ENCODE data around the gene PNMT.

Gene PNMT

GRCh38 chr17:39688475-39688835, 20.2 kb downstream of the PNMT start:
- ChIA-PET CTCF (interaction anchor here (0.6 to 1.4 kb wide), 4 partner anchors 8 to 67 kb away, joined by 3 to 7 read pairs (median 4); no protein-coding TSS in a partner anchor), POLR2A (interaction anchor here (1.0 to 5.3 kb wide), 19 partner anchors 8 to 76 kb away, joined by 3 to 84 read pairs (median 6); partner anchors contain the start of genes ERBB2, MIEN1, PNMT and TCAP)
- no peak for DNase-seq (ENCODE audit: extremely low spot score)
- TF ChIP-seq L3MBTL2 (conservative IDR thresholded peaks at IDR 0.05) = 0 out of 2 replicates have a peak, but pooled peaks have one; percentile 0
- TF ChIP-seq, protein P1, sequence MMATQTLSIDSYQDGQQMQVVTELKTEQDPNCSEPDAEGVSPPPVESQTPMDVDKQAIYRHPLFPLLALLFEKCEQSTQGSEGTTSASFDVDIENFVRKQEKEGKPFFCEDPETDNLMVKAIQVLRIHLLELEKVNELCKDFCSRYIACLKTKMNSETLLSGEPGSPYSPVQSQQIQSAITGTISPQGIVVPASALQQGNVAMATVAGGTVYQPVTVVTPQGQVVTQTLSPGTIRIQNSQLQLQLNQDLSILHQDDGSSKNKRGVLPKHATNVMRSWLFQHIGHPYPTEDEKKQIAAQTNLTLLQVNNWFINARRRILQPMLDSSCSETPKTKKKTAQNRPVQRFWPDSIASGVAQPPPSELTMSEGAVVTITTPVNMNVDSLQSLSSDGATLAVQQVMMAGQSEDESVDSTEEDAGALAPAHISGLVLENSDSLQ (IDR thresholded peaks at IDR 0.05) = no peak

- no peak for TF ChIP-seq TARDBP (IDR thresholded peaks at IDR 0.05)
- TF ChIP-seq BHLHE40 (IDR thresholded peaks at IDR 0.05; ENCODE audit: borderline replicate concordance) = no peak
- no peak for TF ChIP-seq HDGF (IDR thresholded peaks at IDR 0.05; ENCODE audit: borderline replicate concordance)
- TF ChIP-seq ARNT (IDR thresholded peaks at IDR 0.05) = no peak
- TF ChIP-seq FOXK2 (IDR thresholded peaks at IDR 0.05) = no peak
- TF ChIP-seq ELF4 (IDR thresholded peaks at IDR 0.05) = no peak
- TF ChIP-seq SP1 (IDR thresholded peaks at IDR 0.05) = no peak
- TF ChIP-seq LEF1 (IDR thresholded peaks at IDR 0.05; ENCODE audit: borderline replicate concordance) = no peak
- no peak for TF ChIP-seq SUZ12 (IDR thresholded peaks at IDR 0.05)
- TF ChIP-seq ZNF384 (IDR thresholded peaks at IDR 0.05) = no peak
- no peak for TF ChIP-seq CTBP1 (IDR thresholded peaks at IDR 0.05; ENCODE audit: borderline replicate concordance)
- no peak for TF ChIP-seq NFRKB (IDR thresholded peaks at IDR 0.05)
- TF ChIP-seq, protein P1 (IDR thresholded peaks at IDR 0.05) = no peak
- TF ChIP-seq FOXM1 (IDR thresholded peaks at IDR 0.05; ENCODE audit: borderline replicate concordance) = no peak
- no peak for TF ChIP-seq L3MBTL2 (conservative IDR thresholded peaks at IDR 0.05)
- no peak for TF ChIP-seq FOXA1 (IDR thresholded peaks at IDR 0.05)
- DNase-seq (ENCODE audit: extremely low spot score) = no peak
- ChIA-PET CTCF (no interaction called here), POLR2A (interaction anchor here (2.1 to 5.3 kb wide), 3 partner anchors 11 to 41 kb away, joined by 12 to 84 read pairs (median 12); partner anchors contain the start of genes ERBB2 and MIEN1)
Observed at GRCh38 chr17:39688945-39689344, 20.7 kb downstream of the PNMT start.

DNA sequence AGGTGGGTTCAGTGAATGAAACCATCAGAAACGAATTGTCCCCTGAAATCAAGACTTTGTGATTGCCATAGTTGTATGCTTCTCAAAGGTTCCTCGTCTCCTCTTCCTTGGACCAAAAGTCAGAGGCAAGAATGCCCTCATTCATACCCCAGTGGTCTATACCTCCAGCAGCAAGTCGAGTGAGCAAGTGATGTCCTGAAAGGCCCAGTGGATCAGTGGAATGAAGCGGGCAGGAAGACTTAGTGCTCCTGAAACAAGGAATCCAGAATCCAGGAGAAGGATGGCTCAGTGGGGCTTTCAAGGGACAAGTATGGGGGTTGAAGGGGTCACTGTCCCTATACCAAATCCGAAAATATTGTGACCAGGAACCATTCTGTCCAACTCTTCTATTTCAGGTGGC, 26.3 kb downstream of the PNMT start:
- CTCF ChIA-PET = no interaction called here
- TF ChIP-seq ARNT (IDR thresholded peaks at IDR 0.05) = no peak
- TF ChIP-seq BHLHE40 (IDR thresholded peaks at IDR 0.05; ENCODE audit: borderline replicate concordance) = no peak
- no peak for TF ChIP-seq HDGF (IDR thresholded peaks at IDR 0.05; ENCODE audit: borderline replicate concordance)
- TF ChIP-seq, protein P1 (IDR thresholded peaks at IDR 0.05) = no peak
- no peak for TF ChIP-seq L3MBTL2 (conservative IDR thresholded peaks at IDR 0.05)
- no peak for TF ChIP-seq TARDBP (IDR thresholded peaks at IDR 0.05)
- no peak for TF ChIP-seq ELF4 (IDR thresholded peaks at IDR 0.05)
- TF ChIP-seq SP1 (IDR thresholded peaks at IDR 0.05) = no peak
- TF ChIP-seq FOXA1 (IDR thresholded peaks at IDR 0.05) = no peak
- no peak for TF ChIP-seq SUZ12 (IDR thresholded peaks at IDR 0.05)
- TF ChIP-seq NFRKB (IDR thresholded peaks at IDR 0.05) = no peak
- no peak for TF ChIP-seq FOXM1 (IDR thresholded peaks at IDR 0.05; ENCODE audit: borderline replicate concordance)
- no peak for TF ChIP-seq FOXK2 (IDR thresholded peaks at IDR 0.05)
- DNase-seq (ENCODE audit: extremely low spot score) = no peak
- POLR2A ChIA-PET = interaction anchor here (1.2 kb wide), 2 partner anchors 58 to 121 kb away, joined by 3 read pairs; no protein-coding TSS in a partner anchor

- CTCF ChIA-PET = interaction anchor here (1.0 kb wide), 1 partner anchor 73 kb away, joined by 3 read pairs; no protein-coding TSS in a partner anchor
- POLR2A ChIA-PET = interaction anchor here (1.2 kb wide), 2 partner anchors 58 to 121 kb away, joined by 3 read pairs; no protein-coding TSS in a partner anchor
- no peak for DNase-seq (ENCODE audit: extremely low spot score)
- TF ChIP-seq L3MBTL2 (conservative IDR thresholded peaks at IDR 0.05) = no peak
- TF ChIP-seq ZNF384 (IDR thresholded peaks at IDR 0.05) = no peak
- TF ChIP-seq ARNT (IDR thresholded peaks at IDR 0.05) = no peak
- TF ChIP-seq SUZ12 (IDR thresholded peaks at IDR 0.05) = no peak
- no peak for TF ChIP-seq LEF1 (IDR thresholded peaks at IDR 0.05; ENCODE audit: borderline replicate concordance)
- TF ChIP-seq FOXM1 (IDR thresholded peaks at IDR 0.05; ENCODE audit: borderline replicate concordance) = no peak
- TF ChIP-seq ELF4 (IDR thresholded peaks at IDR 0.05) = no peak
- TF ChIP-seq SP1 (IDR thresholded peaks at IDR 0.05) = no peak
- TF ChIP-seq FOXA1 (IDR thresholded peaks at IDR 0.05) = no peak
Observed at GRCh38 chr17:39695089-39695474, 26.8 kb downstream of the PNMT start.

- POLR2A ChIA-PET = interaction anchor here (1.9 kb wide), 1 partner anchor 9 kb away, joined by 11 read pairs; the partner anchor contains the start of gene PGAP3
Observed at GRCh38 chr17:39696731-39697130, 28.5 kb downstream of the PNMT start.

More at GRCh38 chr17:39696731-39697130, 28.5 kb downstream of the PNMT start:
- no peak for DNase-seq (ENCODE audit: extremely low spot score)
- TF ChIP-seq ELF4 (IDR thresholded peaks at IDR 0.05) (no peak), LEF1 (IDR thresholded peaks at IDR 0.05; ENCODE audit: borderline replicate concordance) (no peak), NFRKB (IDR thresholded peaks at IDR 0.05) (no peak), FOXK2 (IDR thresholded peaks at IDR 0.05) (no peak), BHLHE40 (IDR thresholded peaks at IDR 0.05; ENCODE audit: borderline replicate concordance) (no peak), L3MBTL2 (conservative IDR thresholded peaks at IDR 0.05) (no peak), FOXA1 (IDR thresholded peaks at IDR 0.05) (no peak), SP1 (IDR thresholded peaks at IDR 0.05) (no peak), ARNT (IDR thresholded peaks at IDR 0.05) (no peak), HDGF (IDR thresholded peaks at IDR 0.05; ENCODE audit: borderline replicate concordance) (no peak), TARDBP (IDR thresholded peaks at IDR 0.05) (no peak), ZNF384 (IDR thresholded peaks at IDR 0.05) (no peak), SUZ12 (IDR thresholded peaks at IDR 0.05) (no peak), CTBP1 (IDR thresholded peaks at IDR 0.05; ENCODE audit: borderline replicate concordance) (no peak), FOXM1 (IDR thresholded peaks at IDR 0.05; ENCODE audit: borderline replicate concordance) (no peak)
- TF ChIP-seq, protein P1 (IDR thresholded peaks at IDR 0.05) = no peak
- CTCF ChIA-PET = interaction anchor here (0.8 kb wide), 1 partner anchor 9 kb away, joined by 3 read pairs; the partner anchor contains the start of gene PGAP3
